Stimulated activated CD8-positive, alpha-beta memory T cell treated with anti-CD3 and anti-CD28 coated beads, Interleukin-15, amount 100 ng/mL, for 4 hours (primary cell): ENCODE results near the gene VIPR2.
"Not testable (repeated sequence)": the region's sequence is repeated elsewhere in the genome, so short reads cannot be mapped to it uniquely, and the experiment has no call there.

Experiments used
- DNase-seq, 2 donors: peaks; one replicate each; pipeline ENCODE4 v3.0.0-alpha.2; 2020; ENCODE audit warnings: low read depth in 2 of 2

VIPR2 gene

GRCh38 chr7:159094023-159094740 is 50.5 kb downstream of the VIPR2 start:
- DNase-seq: no peak

DNA sequence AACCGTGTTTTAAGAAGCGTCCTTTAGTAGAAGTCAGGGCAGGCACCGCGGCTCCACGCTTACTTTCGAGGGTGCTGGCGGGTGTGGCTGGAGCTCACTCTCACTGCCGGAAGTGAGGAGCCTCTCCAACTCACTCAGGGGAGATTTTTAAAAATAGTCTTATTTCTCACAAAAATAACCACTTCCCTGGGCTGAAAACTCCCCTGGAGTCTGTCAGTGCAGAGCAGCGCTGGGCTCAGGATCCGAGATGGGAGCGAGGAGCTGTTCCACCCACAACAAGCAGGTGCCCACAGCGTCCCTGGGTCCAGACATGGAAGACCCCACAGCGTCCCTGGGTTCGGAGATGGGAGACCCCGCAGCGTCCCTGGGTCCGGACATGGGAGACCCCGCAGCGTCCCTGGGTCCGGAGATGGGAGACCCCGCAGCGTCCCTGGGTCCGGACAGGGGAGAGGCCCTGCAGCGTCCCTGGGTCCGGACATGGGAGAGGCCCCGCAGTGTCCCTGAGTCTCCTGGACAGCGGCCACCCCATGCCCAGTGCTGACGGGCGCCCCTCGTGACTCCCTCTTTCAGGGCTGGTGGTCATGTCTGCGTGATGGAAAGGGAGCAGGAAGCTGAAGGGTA is 51.2 kb downstream of the VIPR2 start:
- no peak for DNase-seq

DNA sequence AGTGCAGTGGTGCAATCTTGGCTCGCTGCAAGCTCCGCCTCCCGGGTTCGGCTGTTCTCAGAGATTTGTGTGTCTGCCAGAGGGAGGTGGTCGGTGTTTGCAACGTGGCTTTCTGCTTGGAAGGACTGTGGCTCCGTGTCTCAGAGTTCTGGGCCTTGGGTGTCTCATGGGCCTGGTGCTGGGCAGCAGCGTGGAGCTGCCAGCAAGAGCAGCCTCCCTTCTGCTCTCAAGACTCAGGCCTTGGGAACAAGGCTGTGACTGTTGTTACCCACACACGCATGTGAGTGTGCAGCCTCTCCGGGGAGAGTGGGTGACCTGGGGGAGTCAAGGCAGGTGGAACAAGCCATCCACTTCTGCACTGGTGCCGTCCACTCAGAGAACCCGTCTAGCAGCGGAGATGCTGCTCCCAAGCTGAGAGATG is 52.0 kb downstream of the VIPR2 start:
- no peak for DNase-seq

- DNase-seq: no peak
Measured at GRCh38 chr7:159091480-159092475, 52.9 kb downstream of the VIPR2 start.

- DNase-seq: no peak
Measured at GRCh38 chr7:159091041-159091440, 53.6 kb downstream of the VIPR2 start.

- no peak for DNase-seq
Measured at GRCh38 chr7:159088016-159088865, 56.4 kb downstream of the VIPR2 start.

DNA sequence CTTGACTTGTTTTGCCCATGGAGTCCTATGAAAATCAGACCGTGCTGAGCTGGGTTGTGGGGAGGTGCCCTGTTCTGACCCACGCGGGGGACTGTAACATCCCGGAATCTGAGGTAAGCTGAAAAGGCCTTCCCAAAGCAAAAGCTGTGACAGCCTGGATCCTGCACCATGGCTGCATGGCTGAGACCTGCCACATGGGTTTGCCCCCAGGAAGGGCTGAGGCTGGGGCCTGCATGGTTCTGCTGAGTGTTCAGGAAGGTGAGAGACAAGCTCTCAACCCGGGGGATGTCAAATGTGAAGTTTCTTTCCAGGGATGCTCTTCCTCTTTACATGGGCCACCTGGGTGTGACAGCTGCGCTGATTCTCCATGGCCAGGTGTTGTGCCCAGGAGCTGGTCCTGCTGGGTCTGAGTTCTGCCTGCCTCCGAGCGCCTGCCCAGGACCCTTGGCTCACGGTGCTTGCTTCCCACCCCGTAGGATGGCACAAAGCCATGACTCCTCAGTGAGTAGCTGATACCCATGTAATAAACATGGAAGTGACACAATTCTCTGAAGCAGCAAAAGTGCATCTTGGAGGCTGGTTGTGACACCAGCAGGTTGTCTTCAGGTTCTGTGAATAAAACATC is 58.3 kb downstream of the VIPR2 start:
- no peak for DNase-seq

GRCh38 chr7:159084069-159084801 is 60.4 kb downstream of the VIPR2 start:
- DNase-seq: no peak

GRCh38 chr7:159083698-159084068 is 61.0 kb downstream of the VIPR2 start:
- DNase-seq: no peak

DNA sequence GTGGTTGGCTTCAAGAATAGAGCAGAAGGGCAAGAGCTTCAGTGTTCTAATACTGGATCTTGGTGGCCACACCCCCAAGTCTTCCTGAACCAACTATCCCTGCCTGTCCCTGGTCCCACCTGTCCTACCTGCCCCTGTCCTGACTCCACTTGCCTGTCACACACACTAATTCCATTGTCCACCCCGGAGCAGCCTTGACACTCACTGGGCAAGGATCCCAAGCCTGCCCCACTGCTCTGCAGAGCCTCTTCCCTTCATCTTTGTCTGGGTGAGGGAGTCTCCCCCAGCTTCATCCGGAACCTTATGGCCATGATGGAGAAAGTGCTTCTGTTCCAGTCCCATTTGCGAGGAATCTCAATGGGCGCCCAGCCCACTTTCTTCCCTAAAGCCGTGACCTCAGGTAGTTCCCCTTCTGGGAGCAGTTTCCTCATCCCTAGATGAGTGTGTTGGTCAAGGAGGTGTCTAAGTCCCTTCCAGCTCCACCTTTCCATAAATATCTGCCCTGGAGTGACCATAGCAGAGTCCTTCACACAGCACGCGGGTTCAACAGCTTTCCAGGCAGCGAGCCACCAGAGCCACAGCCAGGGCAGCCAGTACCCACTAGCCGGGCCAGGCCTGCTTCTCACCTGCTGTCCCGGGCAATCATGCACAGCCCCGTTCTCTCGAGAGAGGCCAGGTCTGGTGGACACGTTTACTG is 61.5 kb downstream of the VIPR2 start:
- no peak for DNase-seq

- not testable (repeated sequence) for DNase-seq
Measured at GRCh38 chr7:159082075-159082474, 62.6 kb downstream of the VIPR2 start.

DNA sequence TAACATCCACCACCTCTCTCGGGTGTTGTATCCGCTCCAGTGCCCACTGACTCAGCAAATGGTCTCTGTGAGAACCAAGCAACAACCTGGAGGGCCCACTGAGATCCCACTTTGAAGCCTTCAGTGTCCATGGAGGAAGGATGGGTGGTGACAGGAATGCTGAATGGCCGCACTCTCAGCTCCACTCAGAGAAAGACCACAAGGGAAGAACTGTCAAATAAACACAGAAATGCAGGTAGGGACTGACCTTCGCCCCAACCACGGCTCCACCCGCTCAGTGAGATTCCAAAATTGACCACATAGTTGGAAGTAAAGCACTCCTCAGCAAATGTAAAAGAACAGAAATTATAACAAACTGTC is 65.8 kb downstream of the VIPR2 start:
- DNase-seq: no peak

GRCh38 chr7:159078193-159078910 is 66.3 kb downstream of the VIPR2 start:
- no peak for DNase-seq

GRCh38 chr7:159076333-159076732 is 68.3 kb downstream of the VIPR2 start:
- no peak for DNase-seq

DNA sequence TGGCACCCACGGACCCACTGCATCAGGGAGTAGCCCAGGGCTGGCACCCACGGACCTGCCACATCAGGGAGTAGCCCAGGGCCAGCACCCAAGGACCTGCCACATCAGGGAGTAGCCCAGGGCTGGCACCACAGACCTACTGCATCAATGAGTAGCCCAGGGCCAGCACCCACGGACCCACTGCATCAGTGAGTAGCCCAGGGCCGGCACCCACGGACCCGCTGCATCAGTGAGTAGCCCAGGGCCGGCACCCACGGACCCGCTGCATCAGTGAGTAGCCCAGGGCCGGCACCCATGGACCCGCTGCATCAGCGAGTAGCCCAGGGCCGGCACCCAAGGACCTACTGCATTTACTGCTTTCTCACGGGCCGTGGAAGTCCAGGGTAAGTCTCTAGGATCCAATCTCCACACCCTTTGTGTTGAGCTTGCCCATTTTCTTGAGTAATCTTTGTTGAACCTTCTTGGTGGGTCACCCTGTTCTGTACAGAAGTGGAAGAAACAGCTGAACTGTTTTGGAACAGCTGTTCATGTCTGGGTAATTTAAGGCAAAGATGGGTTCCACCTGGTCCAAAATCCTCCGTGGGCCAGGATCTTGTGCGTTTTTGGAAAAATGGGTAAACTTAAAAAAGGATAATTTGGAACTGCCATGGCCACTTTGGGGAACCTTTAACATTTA is 69.0 kb downstream of the VIPR2 start:
- no peak for DNase-seq

DNA sequence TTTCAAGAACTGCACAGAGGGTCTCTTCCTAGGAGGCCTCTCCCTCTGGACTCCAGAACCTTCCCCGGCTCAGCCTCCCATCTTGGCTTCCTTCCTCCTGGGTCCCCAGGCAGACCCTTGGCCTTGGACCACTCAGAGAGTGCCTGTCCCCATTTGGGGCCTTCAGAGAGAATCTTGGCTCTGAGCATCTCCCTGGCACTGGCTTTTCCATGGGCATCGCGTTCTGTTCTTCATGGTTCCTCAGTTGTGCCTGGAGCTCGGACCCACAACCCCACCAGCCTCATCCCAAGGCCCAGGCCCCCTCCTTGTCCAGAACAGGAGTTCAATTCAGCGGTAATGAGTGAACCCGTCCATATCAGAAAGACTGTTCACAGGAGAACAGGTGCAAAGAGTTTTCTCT is 73.4 kb downstream of the VIPR2 start:
- DNase-seq: no peak

DNA sequence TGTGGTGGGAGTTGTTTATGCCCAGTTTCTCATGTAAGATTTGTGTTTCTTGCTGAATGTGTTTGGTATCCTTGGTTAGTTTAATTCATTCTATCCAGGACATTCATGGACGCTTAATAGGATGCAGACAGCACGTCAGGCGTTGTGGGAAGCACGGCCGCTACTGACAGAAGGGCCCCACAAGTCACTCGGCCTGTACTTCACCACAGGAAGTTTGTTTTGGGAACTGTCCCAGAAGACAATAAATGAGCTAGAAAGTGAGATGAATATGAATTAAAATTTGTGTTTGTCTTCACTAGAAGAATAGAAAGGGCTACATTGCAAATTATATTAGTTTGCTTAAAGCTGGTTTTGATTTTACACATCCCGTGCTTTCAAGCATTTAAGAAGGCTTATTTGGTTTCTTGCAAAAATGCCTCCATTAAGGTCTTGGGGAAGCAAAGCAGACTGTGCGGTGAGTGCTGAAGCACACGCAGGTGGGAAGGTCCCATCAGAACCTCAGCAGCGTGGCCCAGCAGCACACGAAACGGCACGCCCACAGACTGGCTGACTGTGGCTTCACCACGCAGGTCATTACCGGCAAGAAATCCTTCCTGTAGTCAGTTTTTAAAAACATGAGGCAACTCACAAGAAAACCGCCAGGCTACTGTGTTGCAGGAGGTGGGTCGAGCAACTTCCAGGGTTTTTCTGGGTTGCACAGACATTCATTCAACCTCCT is 74.1 kb downstream of the VIPR2 start:
- DNase-seq: no peak

GRCh38 chr7:159068893-159069448 is 75.7 kb downstream of the VIPR2 start:
- no peak for DNase-seq
